Measurements from ENCODE around the gene PKP2.

The PKP2 gene

DNA sequence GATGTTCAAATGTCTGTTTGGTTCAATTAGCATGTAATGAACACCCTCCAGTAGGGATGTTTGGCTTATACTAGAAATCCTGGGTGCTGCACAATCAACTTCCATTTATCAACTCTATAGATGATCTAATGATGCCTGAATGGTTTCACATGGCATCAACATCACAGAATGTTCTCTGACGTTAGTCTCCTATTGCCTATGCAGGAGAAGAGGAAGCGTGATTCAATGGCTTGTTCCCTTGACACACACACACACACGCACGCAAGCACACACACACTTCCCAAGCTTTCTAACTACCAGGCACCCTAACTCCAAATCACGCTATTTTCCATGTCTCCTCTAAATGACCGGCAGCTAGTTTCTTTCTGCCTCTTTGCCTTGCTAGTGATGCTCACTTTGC is 49.3 kb downstream of the PKP2 start:
- TF ChIP-seq, protein P1, sequence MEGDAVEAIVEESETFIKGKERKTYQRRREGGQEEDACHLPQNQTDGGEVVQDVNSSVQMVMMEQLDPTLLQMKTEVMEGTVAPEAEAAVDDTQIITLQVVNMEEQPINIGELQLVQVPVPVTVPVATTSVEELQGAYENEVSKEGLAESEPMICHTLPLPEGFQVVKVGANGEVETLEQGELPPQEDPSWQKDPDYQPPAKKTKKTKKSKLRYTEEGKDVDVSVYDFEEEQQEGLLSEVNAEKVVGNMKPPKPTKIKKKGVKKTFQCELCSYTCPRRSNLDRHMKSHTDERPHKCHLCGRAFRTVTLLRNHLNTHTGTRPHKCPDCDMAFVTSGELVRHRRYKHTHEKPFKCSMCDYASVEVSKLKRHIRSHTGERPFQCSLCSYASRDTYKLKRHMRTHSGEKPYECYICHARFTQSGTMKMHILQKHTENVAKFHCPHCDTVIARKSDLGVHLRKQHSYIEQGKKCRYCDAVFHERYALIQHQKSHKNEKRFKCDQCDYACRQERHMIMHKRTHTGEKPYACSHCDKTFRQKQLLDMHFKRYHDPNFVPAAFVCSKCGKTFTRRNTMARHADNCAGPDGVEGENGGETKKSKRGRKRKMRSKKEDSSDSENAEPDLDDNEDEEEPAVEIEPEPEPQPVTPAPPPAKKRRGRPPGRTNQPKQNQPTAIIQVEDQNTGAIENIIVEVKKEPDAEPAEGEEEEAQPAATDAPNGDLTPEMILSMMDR (IDR thresholded peaks at IDR 0.05; ENCODE audit: low read depth, low read length), result no peak
- TF ChIP-seq EZH2phosphoT487 (IDR thresholded peaks at IDR 0.05; ENCODE audit: low read depth), result no peak
- Histone ChIP-seq H3K4me3 (ENCODE audit: low read length) (no peak overlapping the region), H3K9ac (ENCODE audit: low read length) (no peak overlapping the region), H4K20me1 (ENCODE audit: insufficient read depth, low read length) (no peaks in the 10 kb centered on the region), H3K27me3 (ENCODE audit: low read depth, low read length) (peaks cover 7% of the 10 kb centered on the region; the same call in 1 of the 2 replicates), H2AFZ (ENCODE audit: low read depth, low read length) (no peak overlapping the region), H3K27ac (ENCODE audit: low read length) (no peak overlapping the region), H3K4me2 (ENCODE audit: low read length) (no peak overlapping the region), H3K36me3 (replicated peaks; ENCODE audit: low read depth, low read length) (no peaks in the 10 kb centered on the region), H3K4me1 (ENCODE audit: low read length) (no peaks in the 10 kb centered on the region), H3K79me2 (ENCODE audit: low read length) (no peaks in the 10 kb centered on the region), H3K9me3 (ENCODE audit: insufficient read depth, low read length) (no peaks in the 10 kb centered on the region)

DNA sequence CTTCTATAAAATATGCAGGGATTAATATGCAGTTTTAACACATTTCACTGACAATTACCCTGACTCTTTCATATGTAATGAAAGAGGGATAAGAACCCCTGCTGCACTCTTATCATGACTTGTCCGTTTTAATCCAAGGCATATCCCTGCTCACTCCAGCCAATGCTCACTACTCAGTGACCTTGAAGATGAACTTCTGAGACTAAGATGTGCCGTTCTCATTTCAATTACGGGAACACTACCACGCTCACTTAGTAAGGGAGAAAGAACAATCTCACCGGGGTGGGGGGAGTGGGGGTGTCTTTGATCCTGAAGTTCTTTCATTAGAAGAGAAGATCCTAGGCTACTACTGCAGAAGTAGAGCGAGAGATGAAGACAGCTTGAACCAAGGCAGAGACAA is 50.5 kb downstream of the PKP2 start:
- no peak overlapping the region for H3K27ac ChIP-seq (ENCODE audit: low read length)
- no peaks in the 10 kb centered on the region for H3K79me2 ChIP-seq (ENCODE audit: low read length)
- no peaks in the 10 kb centered on the region for H3K9me3 ChIP-seq (ENCODE audit: insufficient read depth, low read length)

DNA sequence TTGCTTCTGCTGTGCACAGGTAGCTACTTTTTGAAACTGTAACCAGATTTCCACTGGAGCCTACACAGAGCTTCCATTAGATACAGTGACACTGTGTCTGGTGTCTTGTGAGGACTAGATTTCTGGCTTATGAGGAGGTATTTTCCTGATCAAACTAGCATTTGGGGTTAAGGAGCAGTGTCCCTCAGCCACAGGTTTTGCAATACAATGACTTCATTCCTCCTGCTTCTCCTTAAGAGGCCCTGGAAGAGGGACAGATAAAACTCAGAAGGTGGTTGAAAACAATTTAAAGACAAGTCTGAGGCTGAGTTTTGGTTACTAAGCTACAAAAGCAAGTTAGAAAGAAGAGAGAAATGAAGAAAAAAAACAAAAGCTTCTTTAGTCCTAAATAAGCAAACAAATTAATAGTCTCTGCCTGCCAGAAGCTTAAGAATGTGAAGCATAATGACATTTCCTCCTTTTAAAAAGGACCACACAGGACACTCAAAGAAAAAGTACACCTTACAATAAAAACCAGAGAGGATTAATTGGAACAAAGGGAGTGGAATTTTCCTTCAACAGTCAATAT is 53.0 kb downstream of the PKP2 start:
- no peak overlapping the region for H3K4me3 ChIP-seq (ENCODE audit: low read length)
- TF ChIP-seq, protein P1 (IDR thresholded peaks at IDR 0.05; ENCODE audit: low read depth, low read length), result no peak
- no peak for TF ChIP-seq EZH2phosphoT487 (IDR thresholded peaks at IDR 0.05; ENCODE audit: low read depth)
- no peak overlapping the region for H3K9ac ChIP-seq (ENCODE audit: low read length)
- H3K9me3 ChIP-seq (ENCODE audit: insufficient read depth, low read length), result no peaks in the 10 kb centered on the region
- H2AFZ ChIP-seq (ENCODE audit: low read depth, low read length), result no peak overlapping the region
- H3K36me3 ChIP-seq (replicated peaks; ENCODE audit: low read depth, low read length), result no peaks in the 10 kb centered on the region
- peaks cover 7% of the 10 kb centered on the region; the same call in 1 of the 2 replicates for H3K27me3 ChIP-seq (ENCODE audit: low read depth, low read length)
- H3K4me1 ChIP-seq (ENCODE audit: low read length), result no peaks in the 10 kb centered on the region
- H4K20me1 ChIP-seq (ENCODE audit: insufficient read depth, low read length), result no peaks in the 10 kb centered on the region
- H3K79me2 ChIP-seq (ENCODE audit: low read length), result no peaks in the 10 kb centered on the region
- H3K27ac ChIP-seq (ENCODE audit: low read length), result no peak overlapping the region
- no peak overlapping the region for H3K4me2 ChIP-seq (ENCODE audit: low read length)

More for the DNA sequence above, 50.5 kb downstream of the PKP2 start:
- H3K4me2 ChIP-seq (ENCODE audit: low read length), result no peak overlapping the region
- no peaks in the 10 kb centered on the region for H3K4me1 ChIP-seq (ENCODE audit: low read length)
- H3K4me3 ChIP-seq (ENCODE audit: low read length), result no peak overlapping the region
- H4K20me1 ChIP-seq (ENCODE audit: insufficient read depth, low read length), result no peaks in the 10 kb centered on the region
- H3K27me3 ChIP-seq (ENCODE audit: low read depth, low read length), result peaks cover 7% of the 10 kb centered on the region; the same call in 1 of the 2 replicates
- TF ChIP-seq, protein P1 (IDR thresholded peaks at IDR 0.05; ENCODE audit: low read depth, low read length), result no peak
- no peak for TF ChIP-seq EZH2phosphoT487 (IDR thresholded peaks at IDR 0.05; ENCODE audit: low read depth)
- no peak overlapping the region for H2AFZ ChIP-seq (ENCODE audit: low read depth, low read length)
- no peak overlapping the region for H3K9ac ChIP-seq (ENCODE audit: low read length)
- no peaks in the 10 kb centered on the region for H3K36me3 ChIP-seq (replicated peaks; ENCODE audit: low read depth, low read length)

DNA sequence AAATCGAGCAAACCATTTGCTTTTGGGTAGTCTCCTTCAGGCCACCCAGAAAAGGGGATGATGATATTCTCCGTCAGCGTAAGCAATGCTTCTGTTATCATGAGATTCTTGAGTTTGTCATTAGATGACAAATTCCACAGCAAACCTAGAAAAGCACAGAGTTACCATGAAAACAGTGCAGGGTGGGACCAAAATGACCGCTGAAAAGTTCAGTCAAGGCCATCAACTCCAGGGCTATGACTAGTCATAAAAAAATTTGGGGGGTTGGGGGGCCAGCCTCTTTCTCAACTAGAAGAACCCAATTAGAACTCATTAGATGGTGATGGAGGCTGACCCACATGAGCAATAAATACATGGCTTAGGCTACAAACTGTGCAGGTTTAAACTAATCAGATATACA is 55.5 kb downstream of the PKP2 start:
- H3K36me3 ChIP-seq (replicated peaks; ENCODE audit: low read depth, low read length), result no peaks in the 10 kb centered on the region
- no peaks in the 10 kb centered on the region for H3K79me2 ChIP-seq (ENCODE audit: low read length)
- no peak overlapping the region for H3K9ac ChIP-seq (ENCODE audit: low read length)
- no peak overlapping the region for H3K4me2 ChIP-seq (ENCODE audit: low read length)
- no peaks in the 10 kb centered on the region for H4K20me1 ChIP-seq (ENCODE audit: insufficient read depth, low read length)
- no peak overlapping the region for H3K27ac ChIP-seq (ENCODE audit: low read length)
- H2AFZ ChIP-seq (ENCODE audit: low read depth, low read length), result no peak overlapping the region
- H3K4me3 ChIP-seq (ENCODE audit: low read length), result no peak overlapping the region
- H3K4me1 ChIP-seq (ENCODE audit: low read length), result no peaks in the 10 kb centered on the region
- peaks cover 12% of the 10 kb centered on the region for H3K27me3 ChIP-seq (ENCODE audit: low read depth, low read length)
- no peak for TF ChIP-seq EZH2phosphoT487 (IDR thresholded peaks at IDR 0.05; ENCODE audit: low read depth)
- TF ChIP-seq, protein P1 (IDR thresholded peaks at IDR 0.05; ENCODE audit: low read depth, low read length), result no peak
- H3K9me3 ChIP-seq (ENCODE audit: insufficient read depth, low read length), result no peaks in the 10 kb centered on the region

All from OCI-LY3 (cell line).